Measurements from ENCODE around the gene HSPA4L.

GRCh38 chr4:127881563-127881864 lies 99.4 kb downstream of the HSPA4L start:
- TF ChIP-seq GATA2 (IDR thresholded peaks at IDR 0.05; ENCODE audit: low read depth, low read length): no peak
- no peak for TF ChIP-seq GATA3 (IDR thresholded peaks at IDR 0.05; ENCODE audit: low read depth, low read length)

All from SH-SY5Y (cell line).